ENCODE data around the gene HTRA3. TPM values are rescaled to one million over a fixed set of nuclear protein-coding genes. Genes with fewer than 3 reads are reported as not detected.

Gene HTRA3
- total RNA-seq, 1 experiment from 2014 or later = not detected

GRCh38 chr4:8236106-8236919 lies 33.2 kb upstream of the HTRA3 start:
- no TSS peak for BruUV-seq (replicated peaks)
- no peaks in the 10 kb centered on the region for H3K9me3 Mint-ChIP-seq (ENCODE audit: low read depth, unreplicated experiment)
- no peaks in the 10 kb centered on the region for H3K36me3 Mint-ChIP-seq (ENCODE audit: insufficient read depth, unreplicated experiment)
- DNase-seq = no peak
- no peaks in the 10 kb centered on the region for H3K4me1 Mint-ChIP-seq (ENCODE audit: low read depth, unreplicated experiment)
- no peaks in the 10 kb centered on the region for H3K27me3 Mint-ChIP-seq (ENCODE audit: unreplicated experiment)
- H3K27ac Mint-ChIP-seq (ENCODE audit: unreplicated experiment) = no peak overlapping the region
- no peak for TF ChIP-seq CTCF (IDR thresholded peaks at IDR 0.05; ENCODE audit: unreplicated experiment)
- intact Hi-C loops (cut with micrococcal nuclease; ENCODE audit: unreplicated experiment) = no loop called here
- CTCF ChIA-PET = interaction anchor here (1.6 kb wide), 1 partner anchor 60 kb away, joined by 6 read pairs; no protein-coding TSS in a partner anchor
- no peak overlapping the region for H3K4me3 Mint-ChIP-seq (ENCODE audit: low read depth, unreplicated experiment)

GRCh38 chr4:8236920-8237195 lies 32.7 kb upstream of the HTRA3 start:
- H3K4me3 Mint-ChIP-seq (ENCODE audit: low read depth, unreplicated experiment) = no peak overlapping the region
- H3K4me1 Mint-ChIP-seq (ENCODE audit: low read depth, unreplicated experiment) = no peaks in the 10 kb centered on the region
- no peak overlapping the region for H3K27ac Mint-ChIP-seq (ENCODE audit: unreplicated experiment)
- BruUV-seq (replicated peaks) = no TSS peak
- TF ChIP-seq CTCF (IDR thresholded peaks at IDR 0.05; ENCODE audit: unreplicated experiment) = no peak
- DNase-seq = no peak
- intact Hi-C loops (cut with micrococcal nuclease; ENCODE audit: unreplicated experiment) = no loop called here
- no peaks in the 10 kb centered on the region for H3K9me3 Mint-ChIP-seq (ENCODE audit: low read depth, unreplicated experiment)
- peaks cover 1% of the 10 kb centered on the region for H3K36me3 Mint-ChIP-seq (ENCODE audit: insufficient read depth, unreplicated experiment)
- no peaks in the 10 kb centered on the region for H3K27me3 Mint-ChIP-seq (ENCODE audit: unreplicated experiment)
- CTCF ChIA-PET = no interaction called here

- CTCF ChIA-PET = interaction anchor here (1.0 to 1.7 kb wide), 2 partner anchors 43 to 61 kb away, joined by 3 to 9 read pairs; no protein-coding TSS in a partner anchor
Measured at GRCh38 chr4:8237256-8237989, 32.1 kb upstream of the HTRA3 start.

GRCh38 chr4:8238036-8238511 lies 31.5 kb upstream of the HTRA3 start:
- BruUV-seq (replicated peaks) = no TSS peak

More at GRCh38 chr4:8237256-8237989, 32.1 kb upstream of the HTRA3 start:
- H3K36me3 Mint-ChIP-seq (ENCODE audit: insufficient read depth, unreplicated experiment) = peaks cover 5% of the 10 kb centered on the region
- no peak overlapping the region for H3K27ac Mint-ChIP-seq (ENCODE audit: unreplicated experiment)
- no peak for TF ChIP-seq CTCF (IDR thresholded peaks at IDR 0.05; ENCODE audit: unreplicated experiment)
- BruUV-seq (replicated peaks) = no TSS peak
- no peaks in the 10 kb centered on the region for H3K4me1 Mint-ChIP-seq (ENCODE audit: low read depth, unreplicated experiment)
- no peaks in the 10 kb centered on the region for H3K27me3 Mint-ChIP-seq (ENCODE audit: unreplicated experiment)
- no peaks in the 10 kb centered on the region for H3K9me3 Mint-ChIP-seq (ENCODE audit: low read depth, unreplicated experiment)
- no peak overlapping the region for H3K4me3 Mint-ChIP-seq (ENCODE audit: low read depth, unreplicated experiment)
- no peak for DNase-seq
- intact Hi-C loops (cut with micrococcal nuclease; ENCODE audit: unreplicated experiment) = no loop called here

More at GRCh38 chr4:8238036-8238511, 31.5 kb upstream of the HTRA3 start:
- H3K4me3 Mint-ChIP-seq (ENCODE audit: low read depth, unreplicated experiment) = no peak overlapping the region
- no peaks in the 10 kb centered on the region for H3K4me1 Mint-ChIP-seq (ENCODE audit: low read depth, unreplicated experiment)
- CTCF ChIA-PET = interaction anchor here (1.0 to 1.7 kb wide), 2 partner anchors 44 to 61 kb away, joined by 3 to 9 read pairs; no protein-coding TSS in a partner anchor
- H3K27me3 Mint-ChIP-seq (ENCODE audit: unreplicated experiment) = no peaks in the 10 kb centered on the region
- no peak for TF ChIP-seq CTCF (IDR thresholded peaks at IDR 0.05; ENCODE audit: unreplicated experiment)
- no peaks in the 10 kb centered on the region for H3K9me3 Mint-ChIP-seq (ENCODE audit: low read depth, unreplicated experiment)
- intact Hi-C loops (cut with micrococcal nuclease; ENCODE audit: unreplicated experiment) = loop anchor here (2.0 kb wide), 1 partner anchor 61 kb away; no protein-coding TSS in a partner anchor
- DNase-seq = peak; percentile 50
- peaks cover 5% of the 10 kb centered on the region for H3K36me3 Mint-ChIP-seq (ENCODE audit: insufficient read depth, unreplicated experiment)
- H3K27ac Mint-ChIP-seq (ENCODE audit: unreplicated experiment) = no peak overlapping the region

Data from Calu3 (cell line).